Mucosa of descending colon (tissue), 3 donors: ENCODE data around the gene FCRL5. TPM values are rescaled to one million over a fixed set of nuclear protein-coding genes. Genes with fewer than 3 reads are reported as not detected.

Source experiments
- ATAC-seq: fragments of 200-7000 bp; cut with Tn5 transposase; one replicate; pipeline ENCODE4 v1.9.1; 2020; ENCODE audit warnings: mild to moderate bottlenecking, moderate library complexity
- DNase-seq, 3 donors: peaks; one replicate each; pipeline ENCODE4 v3.0.0-alpha.2; 2020
- H3K36me3 ChIP-seq: fragments of 200-600 bp; one replicate; pipeline ENCODE4 v1.8.0; 2021; ENCODE audit warnings: low read depth, mild to moderate bottlenecking
- H3K4me1 ChIP-seq: fragments of 200-600 bp; one replicate; pipeline ENCODE4 v1.8.0; 2021; ENCODE audit warnings: low read depth, mild to moderate bottlenecking
- H3K4me3 ChIP-seq: fragments of 200-600 bp; one replicate; pipeline ENCODE4 v1.8.0; 2021; ENCODE audit warnings: mild to moderate bottlenecking
- H3K9me3 ChIP-seq: fragments of 200-600 bp; one replicate; pipeline ENCODE4 v1.8.0; 2021; ENCODE audit warnings: mild to moderate bottlenecking
- intact Hi-C, 2 donors: fragments of 100-400 bp; cut with DNase I in 1 of 2; cut with micrococcal nuclease in 1 of 2; formaldehyde crosslinking; loops; one replicate each; pipeline versions ENCODE4 v1.11.0 to v1.11.1; 2022; cut with DNase I, micrococcal nuclease
- total RNA-seq, 3 donors: library from RNA; stranded (reverse); fragmentation: NEBNext Ultra II Directional in 2 of 3; extraction: Animal tissue kit (Norgen Biotek cat#: 25700) in 2 of 3; gene quantifications; one replicate each; pipeline versions ENCODE4 v1.2.1 to v1.2.4, GENCODE V29; 2021 to 2023
- TF ChIP-seq, protein P1 (sequence below): fragments of 200-600 bp; IDR thresholded peaks from one replicate; pipeline ENCODE4 v1.8.0; 2022; ENCODE audit warnings: antibody characterized with exemption, mild to moderate bottlenecking
- donor health status: DM: no; HTN: no; CAD: no; lungs with moderate emphysema.
- donor health status: DM: no; HTN: no; CAD: no.
- donor health status: DM: no; HTN: yes; CAD: no.

The FCRL5 gene
- total RNA-seq, 3 donors from 2014 or later = 0.95 to 3.3 (median 1.7) TPM

GRCh38 chr1:157585984-157586383, 33.7 kb upstream of the FCRL5 start:
- no peak for DNase-seq
- intact Hi-C loops = no loop called here

DNA sequence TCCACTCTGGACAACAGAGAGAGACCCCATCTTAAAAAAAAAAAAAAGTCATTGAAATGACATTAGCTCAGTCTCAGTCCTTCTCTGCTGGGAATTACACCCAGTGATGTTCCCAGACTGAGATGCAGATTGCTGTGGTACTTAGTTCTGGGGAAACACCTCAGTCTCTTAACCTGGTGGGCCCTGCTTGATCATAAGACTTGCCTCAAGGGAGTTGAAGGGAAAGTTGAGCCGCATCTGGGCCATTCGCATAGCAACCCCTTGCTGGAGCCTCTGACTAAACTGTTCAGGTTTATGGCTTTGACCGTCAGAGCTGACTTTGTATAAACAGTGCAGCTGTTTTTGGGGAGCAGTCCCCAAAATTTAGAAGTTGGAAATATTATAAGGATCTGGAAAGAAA, 32.2 kb upstream of the FCRL5 start:
- Histone ChIP-seq H3K4me3 (no peak overlapping the region), H3K4me1 (no peaks in the 10 kb centered on the region), H3K36me3 (no peaks in the 10 kb centered on the region), H3K9me3 (no peaks in the 10 kb centered on the region)
- ATAC-seq (no peak), DNase-seq (no peak)
- TF ChIP-seq, protein P1, sequence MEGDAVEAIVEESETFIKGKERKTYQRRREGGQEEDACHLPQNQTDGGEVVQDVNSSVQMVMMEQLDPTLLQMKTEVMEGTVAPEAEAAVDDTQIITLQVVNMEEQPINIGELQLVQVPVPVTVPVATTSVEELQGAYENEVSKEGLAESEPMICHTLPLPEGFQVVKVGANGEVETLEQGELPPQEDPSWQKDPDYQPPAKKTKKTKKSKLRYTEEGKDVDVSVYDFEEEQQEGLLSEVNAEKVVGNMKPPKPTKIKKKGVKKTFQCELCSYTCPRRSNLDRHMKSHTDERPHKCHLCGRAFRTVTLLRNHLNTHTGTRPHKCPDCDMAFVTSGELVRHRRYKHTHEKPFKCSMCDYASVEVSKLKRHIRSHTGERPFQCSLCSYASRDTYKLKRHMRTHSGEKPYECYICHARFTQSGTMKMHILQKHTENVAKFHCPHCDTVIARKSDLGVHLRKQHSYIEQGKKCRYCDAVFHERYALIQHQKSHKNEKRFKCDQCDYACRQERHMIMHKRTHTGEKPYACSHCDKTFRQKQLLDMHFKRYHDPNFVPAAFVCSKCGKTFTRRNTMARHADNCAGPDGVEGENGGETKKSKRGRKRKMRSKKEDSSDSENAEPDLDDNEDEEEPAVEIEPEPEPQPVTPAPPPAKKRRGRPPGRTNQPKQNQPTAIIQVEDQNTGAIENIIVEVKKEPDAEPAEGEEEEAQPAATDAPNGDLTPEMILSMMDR = no peak
- intact Hi-C loops = no loop called here

More at GRCh38 chr1:157585984-157586383, 33.7 kb upstream of the FCRL5 start:
- no peaks in the 10 kb centered on the region for H3K36me3 ChIP-seq
- H3K4me3 ChIP-seq = no peak overlapping the region
- TF ChIP-seq, protein P1 = no peak
- ATAC-seq = peak; percentile 51
- H3K9me3 ChIP-seq = no peaks in the 10 kb centered on the region
- no peaks in the 10 kb centered on the region for H3K4me1 ChIP-seq

- intact Hi-C loops = no loop called here
- Histone ChIP-seq H3K36me3 (no peaks in the 10 kb centered on the region), H3K4me3 (no peak overlapping the region), H3K4me1 (no peaks in the 10 kb centered on the region), H3K9me3 (no peaks in the 10 kb centered on the region)
- DNase-seq = no peak
- TF ChIP-seq, protein P1 = no peak
- no peak for ATAC-seq
Observed at GRCh38 chr1:157580828-157581210, 28.5 kb upstream of the FCRL5 start.

DNA sequence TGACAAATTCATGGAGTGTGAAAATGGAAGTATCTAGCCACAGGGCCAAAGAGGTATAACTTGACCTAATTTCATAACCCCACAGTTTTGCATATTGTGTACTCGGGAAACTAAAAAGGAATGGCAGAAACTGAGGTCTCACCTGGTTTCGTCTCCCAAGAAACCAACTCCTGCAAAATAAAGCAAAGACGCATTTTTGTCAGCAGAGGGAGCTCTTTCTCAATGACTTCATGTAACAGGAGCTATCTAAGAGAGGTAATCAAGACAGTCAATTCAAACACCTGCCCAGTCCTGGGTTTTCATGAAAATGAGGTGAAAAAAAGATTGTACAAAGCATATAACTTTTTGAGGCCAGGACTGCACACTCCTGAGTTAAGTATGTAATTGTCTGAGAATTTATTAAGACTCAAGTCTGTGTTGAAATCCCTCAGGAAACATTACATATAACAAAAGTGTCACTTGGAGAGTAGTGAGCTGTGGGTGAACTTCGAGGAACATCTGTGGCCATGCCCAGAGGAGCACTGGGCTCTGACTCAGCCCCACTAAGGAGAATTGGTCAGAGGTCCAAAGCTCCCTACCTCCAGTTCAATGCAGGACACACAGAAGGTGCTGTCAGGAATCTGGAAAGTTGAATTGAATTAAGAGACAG, 28.0 kb upstream of the FCRL5 start:
- H3K9me3 ChIP-seq = no peaks in the 10 kb centered on the region
- ATAC-seq = peak; percentile 75
- DNase-seq = peak in 1 of 3 donors; percentile 78
- no peaks in the 10 kb centered on the region for H3K36me3 ChIP-seq
- no peak overlapping the region for H3K4me3 ChIP-seq
- TF ChIP-seq, protein P1 = peak; percentile 61
- intact Hi-C loops = no loop called here
- H3K4me1 ChIP-seq = no peaks in the 10 kb centered on the region

DNA sequence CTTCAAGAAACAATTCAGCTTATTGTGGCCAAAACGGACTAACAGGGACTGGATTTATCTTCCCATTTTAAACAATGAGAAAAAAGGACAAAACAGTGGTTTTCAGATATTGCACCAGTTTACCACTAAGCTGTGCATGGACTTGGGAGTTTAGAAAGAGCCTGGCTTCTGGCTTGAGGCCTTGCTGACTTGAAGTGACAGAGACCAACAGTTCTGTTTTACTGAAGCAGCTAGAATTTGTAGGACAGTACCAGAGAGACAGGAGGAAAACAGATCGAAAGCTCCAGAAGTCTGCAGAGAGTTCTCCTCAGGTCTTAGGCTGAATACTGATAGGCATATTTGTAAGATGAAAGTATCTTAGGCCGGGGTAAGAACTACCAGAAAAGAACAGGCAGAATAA, 25.1 kb upstream of the FCRL5 start:
- Histone ChIP-seq H3K4me1 (no peaks in the 10 kb centered on the region), H3K9me3 (no peaks in the 10 kb centered on the region), H3K36me3 (no peaks in the 10 kb centered on the region), H3K4me3 (no peak overlapping the region)
- ATAC-seq = no peak
- intact Hi-C loops = no loop called here
- no peak for DNase-seq
- TF ChIP-seq, protein P1 = no peak

- DNase-seq (no peak), ATAC-seq (no peak)
- Histone ChIP-seq H3K4me3 (no peak overlapping the region), H3K36me3 (no peaks in the 10 kb centered on the region), H3K4me1 (no peaks in the 10 kb centered on the region), H3K9me3 (no peaks in the 10 kb centered on the region)
- TF ChIP-seq, protein P1 = no peak
- intact Hi-C loops = no loop called here
Observed at GRCh38 chr1:157575744-157576143, 23.4 kb upstream of the FCRL5 start.
